SK-N-MC (cell line): ENCODE data around the gene DTNBP1.

Experiments
- EZH2 ChIP-seq: fragments of 200-600 bp; sonication (generic); IDR thresholded peaks from one replicate; pipeline ENCODE4 v1.6.1; 2017; ENCODE audit warnings: antibody characterized with exemption
- POLR2AphosphoS5 ChIP-seq: IDR thresholded peaks from 2 replicates; pipeline ENCODE4 v1.6.1; 2012; ENCODE audit warnings: mild to moderate bottlenecking, low read depth, low read length, borderline replicate concordance

- TF ChIP-seq EZH2 = no peak
- TF ChIP-seq POLR2AphosphoS5 = no peak
These were observed 153.4 kb downstream of the DTNBP1 start for GRCh38 chr6:15509335-15509933.
